Measurements from ENCODE around the gene KAT7. TPM values are rescaled to one million over a fixed set of nuclear protein-coding genes. Genes with fewer than 3 reads are reported as not detected.

The KAT7 gene
- total and polyA plus RNA-seq, 2 experiments from 2014 or later: 31.0 to 187 TPM

DNA sequence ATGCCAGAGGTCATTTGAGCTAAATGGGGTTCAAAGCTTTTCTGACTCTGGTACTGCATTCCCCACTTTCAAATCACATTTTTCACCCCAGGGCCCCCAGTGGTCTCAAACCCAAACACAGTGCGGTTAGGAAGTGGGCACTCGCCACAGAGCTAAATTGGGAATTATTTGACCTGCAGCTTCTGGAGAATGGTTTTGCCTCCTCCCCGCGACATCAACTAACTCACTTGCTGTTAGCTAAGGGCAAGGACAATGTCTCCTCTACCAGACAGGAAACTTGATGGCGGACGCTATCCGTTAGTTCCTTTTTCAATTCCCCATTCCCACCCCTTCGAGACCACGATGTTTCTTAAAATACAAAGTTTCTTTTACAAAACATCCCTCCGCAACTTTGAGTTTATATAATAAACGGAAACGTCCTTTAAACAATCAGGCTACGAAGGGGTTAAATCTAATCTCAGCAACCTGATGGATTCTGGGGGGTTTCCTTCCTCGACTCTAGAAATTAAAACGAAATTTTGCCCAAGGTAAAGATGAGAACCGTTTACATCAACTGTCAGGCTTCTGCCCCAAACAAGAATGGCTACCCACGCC lies 500 bp upstream of the KAT7 start:
- Histone ChIP-seq H3K9me2 (ENCODE audit: insufficient read depth) (no peaks in the 10 kb centered on the region), H3K4me2 (peak overlapping the region; percentile 75), H3F3A (replicated peaks; ENCODE audit: low read depth) (no peaks in the 10 kb centered on the region), H2AFZ (no peak overlapping the region), H3K79me2 (replicated peaks; ENCODE audit: insufficient read depth) (peaks cover 37% of the 10 kb centered on the region), H3K36me3 (ENCODE audit: insufficient read depth) (peaks cover 11% of the 10 kb centered on the region; the same call in 1 of the 2 replicates), H3K27me3 (ENCODE audit: insufficient read depth) (peaks cover 25% of the 10 kb centered on the region; the same call in 1 of the 2 replicates), H3K27ac (ENCODE audit: low read depth) (peak overlapping the region; percentile 67), H3K4me1 (ENCODE audit: insufficient read depth) (peaks cover 10% of the 10 kb centered on the region), H3K4me3 (peak overlapping the region; percentile 68), H4K20me1 (replicated peaks; ENCODE audit: insufficient read depth) (peaks cover 25% of the 10 kb centered on the region)
- DNase-seq (ENCODE audit: low spot score): no peak
- peaks cover 19% of the 10 kb centered on the region for H3K4me1 Mint-ChIP-seq
- no peak for ATAC-seq
- no peak for TF ChIP-seq ZNF462 (CRISPR knock-in tag; IDR thresholded peaks at IDR 0.05)
- TF ChIP-seq, protein P1, sequence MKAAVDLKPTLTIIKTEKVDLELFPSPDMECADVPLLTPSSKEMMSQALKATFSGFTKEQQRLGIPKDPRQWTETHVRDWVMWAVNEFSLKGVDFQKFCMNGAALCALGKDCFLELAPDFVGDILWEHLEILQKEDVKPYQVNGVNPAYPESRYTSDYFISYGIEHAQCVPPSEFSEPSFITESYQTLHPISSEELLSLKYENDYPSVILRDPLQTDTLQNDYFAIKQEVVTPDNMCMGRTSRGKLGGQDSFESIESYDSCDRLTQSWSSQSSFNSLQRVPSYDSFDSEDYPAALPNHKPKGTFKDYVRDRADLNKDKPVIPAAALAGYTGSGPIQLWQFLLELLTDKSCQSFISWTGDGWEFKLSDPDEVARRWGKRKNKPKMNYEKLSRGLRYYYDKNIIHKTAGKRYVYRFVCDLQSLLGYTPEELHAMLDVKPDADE (IDR thresholded peaks at IDR 0.05): no peak
- peak overlapping the region; percentile 99 for H3K27ac Mint-ChIP-seq
- H3K36me3 Mint-ChIP-seq (ENCODE audit: low read depth): peaks cover 30% of the 10 kb centered on the region
- peaks cover 10% of the 10 kb centered on the region for H3K27me3 Mint-ChIP-seq (ENCODE audit: insufficient read depth, low read depth, poor library complexity)
- peak overlapping the region; percentile 84 for H3K4me3 Mint-ChIP-seq
- H3K9me3 Mint-ChIP-seq: no peaks in the 10 kb centered on the region; the same call in 2 of the 3 replicates

- H4K20me1 ChIP-seq (replicated peaks; ENCODE audit: insufficient read depth): peaks cover 25% of the 10 kb centered on the region
- H3K27me3 ChIP-seq (ENCODE audit: insufficient read depth): peaks cover 19% of the 10 kb centered on the region; the same call in 1 of the 2 replicates
- Mint-ChIP-seq H3K27me3 (ENCODE audit: insufficient read depth, low read depth, poor library complexity) (peaks cover 10% of the 10 kb centered on the region), H3K9me3 (no peaks in the 10 kb centered on the region; the same call in 2 of the 3 replicates), H3K4me1 (peaks cover 19% of the 10 kb centered on the region), H3K36me3 (ENCODE audit: low read depth) (peaks cover 41% of the 10 kb centered on the region), H3K4me3 (peak overlapping the region; percentile 84), H3K27ac (peak overlapping the region; percentile 96)
- no peak overlapping the region for H3K27ac ChIP-seq (ENCODE audit: low read depth)
- H2AFZ ChIP-seq: no peak overlapping the region
- peak overlapping the region; percentile 58 for H3K4me3 ChIP-seq
- H3K9me2 ChIP-seq (ENCODE audit: insufficient read depth): no peaks in the 10 kb centered on the region
- TF ChIP-seq, protein P2, sequence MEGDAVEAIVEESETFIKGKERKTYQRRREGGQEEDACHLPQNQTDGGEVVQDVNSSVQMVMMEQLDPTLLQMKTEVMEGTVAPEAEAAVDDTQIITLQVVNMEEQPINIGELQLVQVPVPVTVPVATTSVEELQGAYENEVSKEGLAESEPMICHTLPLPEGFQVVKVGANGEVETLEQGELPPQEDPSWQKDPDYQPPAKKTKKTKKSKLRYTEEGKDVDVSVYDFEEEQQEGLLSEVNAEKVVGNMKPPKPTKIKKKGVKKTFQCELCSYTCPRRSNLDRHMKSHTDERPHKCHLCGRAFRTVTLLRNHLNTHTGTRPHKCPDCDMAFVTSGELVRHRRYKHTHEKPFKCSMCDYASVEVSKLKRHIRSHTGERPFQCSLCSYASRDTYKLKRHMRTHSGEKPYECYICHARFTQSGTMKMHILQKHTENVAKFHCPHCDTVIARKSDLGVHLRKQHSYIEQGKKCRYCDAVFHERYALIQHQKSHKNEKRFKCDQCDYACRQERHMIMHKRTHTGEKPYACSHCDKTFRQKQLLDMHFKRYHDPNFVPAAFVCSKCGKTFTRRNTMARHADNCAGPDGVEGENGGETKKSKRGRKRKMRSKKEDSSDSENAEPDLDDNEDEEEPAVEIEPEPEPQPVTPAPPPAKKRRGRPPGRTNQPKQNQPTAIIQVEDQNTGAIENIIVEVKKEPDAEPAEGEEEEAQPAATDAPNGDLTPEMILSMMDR (conservative IDR thresholded peaks at IDR 0.05; ENCODE audit: low read depth in 2 of 2): no peak
- no peaks in the 10 kb centered on the region for H3F3A ChIP-seq (replicated peaks; ENCODE audit: low read depth)
- ATAC-seq (no peak), DNase-seq (ENCODE audit: low spot score) (no peak)
- H3K79me2 ChIP-seq (replicated peaks; ENCODE audit: insufficient read depth): peaks cover 50% of the 10 kb centered on the region
- peaks cover 10% of the 10 kb centered on the region for H3K4me1 ChIP-seq (ENCODE audit: insufficient read depth)
- peaks cover 14% of the 10 kb centered on the region; the same call in 1 of the 2 replicates for H3K36me3 ChIP-seq (ENCODE audit: insufficient read depth)
- peak overlapping the region; percentile 92 for H3K4me2 ChIP-seq
Measured at GRCh38 chr17:49789243-49789578, 730 bp downstream of the KAT7 start.
